Testis (tissue), 2 donors: ENCODE results near the gene GTF2A2.

Experiments used
- CTCF ChIP-seq, 3 experiments: fragments of 450-650 bp in 2 of 3; fragments of 200-600 bp in 1 of 3; sonication (generic) in 1 of 3; IDR thresholded peaks; one replicate each; pipeline ENCODE4 v1.5.1; 2016 to 2019; ENCODE audit warnings: antibody characterized with exemption in 3 of 3, mild to moderate bottlenecking in 2 of 3, moderate library complexity in 1 of 3
- POLR2A ChIP-seq: fragments of 450-650 bp; IDR thresholded peaks from one replicate; pipeline ENCODE4 v1.6.1; 2017; ENCODE audit warnings: antibody characterized with exemption, mild to moderate bottlenecking, moderate library complexity

GRCh38 chr15:59647085-59647484 is 10.2 kb downstream of the GTF2A2 start:
- no peak for TF ChIP-seq CTCF (IDR thresholded peaks at IDR 0.05)
- TF ChIP-seq POLR2A, result no peak
